ENCODE results near the gene HABP4. TPM values are rescaled to one million over a fixed set of nuclear protein-coding genes. Genes with fewer than 3 reads are reported as not detected.

The HABP4 gene
- total and polyA plus RNA-seq, 9 of the 15 experiments (the other 6 are each of a cell fraction or from before 2014, with no cell fraction given), result 0.38 to 2.4 (median 1.9) TPM

DNA sequence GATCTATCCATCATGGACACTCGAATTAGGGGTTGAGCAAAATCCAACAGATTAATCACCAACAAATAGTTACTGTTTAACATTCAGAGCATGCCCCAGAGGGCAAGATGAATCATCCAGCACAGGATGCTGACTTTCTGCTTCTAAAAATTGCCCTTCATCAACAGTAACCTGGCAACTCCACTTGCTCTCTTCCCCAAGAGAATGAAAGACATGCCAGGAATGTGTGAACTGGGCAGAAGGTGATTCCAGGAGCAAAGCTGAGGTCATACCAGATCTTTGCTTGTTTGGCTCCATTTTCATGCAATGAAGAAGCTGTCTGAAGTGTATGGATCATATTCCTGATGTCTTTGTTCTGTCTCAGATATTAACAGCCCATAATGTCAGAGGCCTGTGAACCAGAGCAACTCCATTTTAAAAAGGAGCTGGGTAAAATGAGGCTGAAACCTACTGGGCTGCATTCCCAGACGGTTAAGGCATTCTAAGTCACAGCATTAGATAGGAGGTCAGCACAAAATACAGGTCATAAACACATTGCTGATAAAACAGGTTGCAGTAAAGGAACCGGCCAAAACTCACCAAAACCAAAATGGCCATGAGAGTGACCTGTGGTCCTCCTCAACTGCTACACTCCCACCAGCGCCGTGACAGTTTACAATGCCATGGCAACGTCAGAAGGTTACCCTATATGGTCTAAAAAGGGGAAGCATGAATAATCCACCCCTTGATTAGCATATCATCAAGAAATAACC is 29.3 kb upstream of the HABP4 start (continued):
- TF ChIP-seq ZBTB12 (CRISPR knock-in tag; IDR thresholded peaks at IDR 0.05) (peak; percentile 88), ZNF12 (CRISPR knock-in tag; IDR thresholded peaks at IDR 0.05) (no peak), BRD9 (IDR thresholded peaks at IDR 0.05; ENCODE audit: low read depth, partially characterized antibody) (no peak), TAL1 (IDR thresholded peaks at IDR 0.05) (no peak), EHMT2 (IDR thresholded peaks at IDR 0.05) (no peak), ZMIZ1 (IDR thresholded peaks at IDR 0.05; ENCODE audit: low read depth in 2 of 2, low read length in 2 of 2) (no peak), ZNF134 (CRISPR knock-in tag; conservative IDR thresholded peaks at IDR 0.05) (peak; percentile 90), NEUROD1 (IDR thresholded peaks at IDR 0.05; ENCODE audit: borderline replicate concordance, low read depth, low read length, partially characterized antibody) (no peak), CREBBP (IDR thresholded peaks at IDR 0.05; ENCODE audit: low read depth, low read length) (no peak), ZNF436 (CRISPR knock-in tag; IDR thresholded peaks at IDR 0.05) (no peak), FOXA1 (IDR thresholded peaks at IDR 0.05; ENCODE audit: borderline replicate concordance) (no peak), HNRNPK (IDR thresholded peaks at IDR 0.05; ENCODE audit: low read depth, low read length, poor library complexity, severe bottlenecking) (no peak), LCOR (CRISPR knock-in tag; IDR thresholded peaks at IDR 0.05) (no peak; the same call in 1 of the 2 replicates), IFI16 (CRISPR knock-in tag; IDR thresholded peaks at IDR 0.05) (peak; percentile 95), ZNF384 (IDR thresholded peaks at IDR 0.05; ENCODE audit: low read depth, low read length) (no peak), TAF15 (IDR thresholded peaks at IDR 0.05; ENCODE audit: low read depth, low read length) (no peak), NFE2L1 (tag; IDR thresholded peaks at IDR 0.05; ENCODE audit: borderline replicate concordance, low read depth) (peak; percentile 85), TARDBP (IDR thresholded peaks at IDR 0.05) (0 out of 2 replicates have a peak, but pooled peaks have one; percentile 11), CHD1 (IDR thresholded peaks at IDR 0.05; ENCODE audit: low read length) (no peak), NR0B1 (IDR thresholded peaks at IDR 0.05; ENCODE audit: partially characterized antibody) (no peak)
- TF ChIP-seq, protein P1, sequence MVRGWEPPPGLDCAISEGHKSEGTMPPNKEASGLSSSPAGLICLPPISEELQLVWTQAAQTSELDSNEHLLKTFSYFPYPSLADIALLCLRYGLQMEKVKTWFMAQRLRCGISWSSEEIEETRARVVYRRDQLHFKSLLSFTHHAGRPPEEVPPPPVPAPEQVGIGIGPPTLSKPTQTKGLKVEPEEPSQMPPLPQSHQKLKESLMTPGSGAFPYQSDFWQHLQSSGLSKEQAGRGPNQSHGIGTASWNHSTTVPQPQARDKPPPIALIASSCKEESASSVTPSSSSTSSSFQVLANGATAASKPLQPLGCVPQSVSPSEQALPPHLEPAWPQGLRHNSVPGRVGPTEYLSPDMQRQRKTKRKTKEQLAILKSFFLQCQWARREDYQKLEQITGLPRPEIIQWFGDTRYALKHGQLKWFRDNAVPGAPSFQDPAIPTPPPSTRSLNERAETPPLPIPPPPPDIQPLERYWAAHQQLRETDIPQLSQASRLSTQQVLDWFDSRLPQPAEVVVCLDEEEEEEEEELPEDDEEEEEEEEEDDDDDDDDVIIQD (CRISPR knock-in tag; IDR thresholded peaks at IDR 0.05), result peak; percentile 97
